Renal pelvis (tissue), 12 donors: ENCODE data around the gene CCDC34. TPM values are rescaled to one million over a fixed set of nuclear protein-coding genes. Genes with fewer than 3 reads are reported as not detected.
A peak's percentile ranks its signal among the peaks of the same experiment; 100 is the strongest.

Experiments
- DNase-seq: peaks from one replicate; pipeline ENCODE4 v3.0.0-alpha.2; 2013
- long read RNA-seq, 16 experiments: transcript quantifications; one replicate each; lab custom pipeline, GENCODE V29; 2026
- polyA plus RNA-seq, 3 donors: library from polyadenylated mRNA; unstranded; fragments of 120-200 nt; gene quantifications; one replicate each; pipeline ENCODE4 v1.2.1, GENCODE V29; 2013; ENCODE audit not compliant: insufficient read length in 3 of 3

CCDC34 gene
- polyA plus RNA-seq: 10 to 100 TPM; 26.5 to 30.9 (median 27.0) TPM
- long read RNA-seq, donor 1, transcript CCDC34-201 (3 exons, 2,109 nt): major isoform, 15 of 32 reads
- long read RNA-seq, donor 1, transcript CCDC34-202 (6 exons, 2,103 nt): minor isoform, 5 of 32 reads
- long read RNA-seq, donor 1, partial matches to known transcripts: 12 of 32 reads
- long read RNA-seq, donor 1, other reads (novel, unspliced or antisense): 0 of 32 reads
- long read RNA-seq, donor 2, transcript CCDC34-201 (3 exons, 2,109 nt): major isoform, 12 of 18 reads
- long read RNA-seq, donor 2, transcript CCDC34-202 (6 exons, 2,103 nt): minor isoform, 6 of 18 reads
- long read RNA-seq, donor 2, partial matches to known transcripts: 0 of 18 reads
- long read RNA-seq, donor 2, other reads (novel, unspliced or antisense): 0 of 18 reads
- long read RNA-seq, donor 3, transcript CCDC34-201 (3 exons, 2,109 nt): major isoform, 10 of 17 reads
- long read RNA-seq, donor 3, partial matches to known transcripts: 6 of 17 reads
- long read RNA-seq, donor 3, other reads (novel, unspliced or antisense): 0 of 17 reads
- long read RNA-seq, donor 4, transcript CCDC34-201 (3 exons, 2,109 nt): major isoform, 8 of 18 reads
- long read RNA-seq, donor 4, partial matches to known transcripts: 6 of 18 reads
- long read RNA-seq, donor 4, other reads (novel, unspliced or antisense): 0 of 18 reads
- long read RNA-seq, donor 5, transcript CCDC34-201 (3 exons, 2,109 nt): major isoform, 11 of 21 reads
- long read RNA-seq, donor 5, partial matches to known transcripts: 7 of 21 reads
- long read RNA-seq, donor 5, other reads (novel, unspliced or antisense): 0 of 21 reads
- long read RNA-seq, donor 6, transcript CCDC34-201 (3 exons, 2,109 nt): major isoform, 13 of 15 reads
- long read RNA-seq, donor 6, partial matches to known transcripts: 0 of 15 reads
- long read RNA-seq, donor 6, other reads (novel, unspliced or antisense): 0 of 15 reads
- long read RNA-seq, donor 7, transcript CCDC34-201 (3 exons, 2,109 nt): major isoform, 23 of 33 reads
- long read RNA-seq, donor 7, partial matches to known transcripts: 7 of 33 reads
- long read RNA-seq, donor 7, other reads (novel, unspliced or antisense): 0 of 33 reads
- long read RNA-seq, donor 8, transcript CCDC34-201 (3 exons, 2,109 nt): major isoform, 6 of 7 reads
- long read RNA-seq, donor 8, partial matches to known transcripts: 0 of 7 reads
- long read RNA-seq, donor 8, other reads (novel, unspliced or antisense): 0 of 7 reads
- long read RNA-seq, donor 9, transcript CCDC34-202 (6 exons, 2,103 nt): minor isoform, 7 of 22 reads
- long read RNA-seq, donor 9, transcript CCDC34-201 (3 exons, 2,109 nt): major isoform, 15 of 22 reads
- long read RNA-seq, donor 9, partial matches to known transcripts: 0 of 22 reads
- long read RNA-seq, donor 9, other reads (novel, unspliced or antisense): 0 of 22 reads
- long read RNA-seq, donor 10, transcript CCDC34-201 (3 exons, 2,109 nt): major isoform, 12 of 21 reads
- long read RNA-seq, donor 10, partial matches to known transcripts: 5 of 21 reads
- long read RNA-seq, donor 10, other reads (novel, unspliced or antisense): 0 of 21 reads
- long read RNA-seq, donor 11, transcript CCDC34-201 (3 exons, 2,109 nt): major isoform, 9 of 10 reads
- long read RNA-seq, donor 11, partial matches to known transcripts: 0 of 10 reads
- long read RNA-seq, donor 11, other reads (novel, unspliced or antisense): 0 of 10 reads
- long read RNA-seq, donor 12, transcript CCDC34-201 (3 exons, 2,109 nt): major isoform, 14 of 26 reads
- long read RNA-seq, donor 12, partial matches to known transcripts: 8 of 26 reads
- long read RNA-seq, donor 12, other reads (novel, unspliced or antisense): 0 of 26 reads
- long read RNA-seq, donor 13, transcript CCDC34-201 (3 exons, 2,109 nt): major isoform, 6 of 14 reads
- long read RNA-seq, donor 13, partial matches to known transcripts: 7 of 14 reads
- long read RNA-seq, donor 13, other reads (novel, unspliced or antisense): 0 of 14 reads
- long read RNA-seq, donor 14: 0 reads
- long read RNA-seq, donor 15, transcript CCDC34-202 (6 exons, 2,103 nt): minor isoform, 10 of 29 reads
- long read RNA-seq, donor 15, transcript CCDC34-201 (3 exons, 2,109 nt): major isoform, 19 of 29 reads
- long read RNA-seq, donor 15, partial matches to known transcripts: 0 of 29 reads
- long read RNA-seq, donor 15, other reads (novel, unspliced or antisense): 0 of 29 reads
- long read RNA-seq, donor 16, transcript CCDC34-201 (3 exons, 2,109 nt): major isoform, 10 of 12 reads
- long read RNA-seq, donor 16, partial matches to known transcripts: 0 of 12 reads
- long read RNA-seq, donor 16, other reads (novel, unspliced or antisense): 0 of 12 reads

GRCh38 chr11:27362749-27363575 lies at the start of gene CCDC34:
Gene CCDC34, minus strand, starts transcription at chr11:27363215. Its CDS starts 21 bp downstream, at chr11:27363194.
- DNase-seq: peak; percentile 95

- DNase-seq: no peak
Measured at GRCh38 chr11:27412192-27412691, 49.2 kb upstream of the CCDC34 start.

GRCh38 chr11:27411328-27411727 lies 48.3 kb upstream of the CCDC34 start:
- DNase-seq: no peak

- DNase-seq: no peak
Measured at GRCh38 chr11:27410272-27410671, 47.3 kb upstream of the CCDC34 start.

- DNase-seq: no peak
Measured at GRCh38 chr11:27409742-27410141, 46.7 kb upstream of the CCDC34 start.

- DNase-seq: no peak
Measured at GRCh38 chr11:27409049-27409448, 46.0 kb upstream of the CCDC34 start.

- DNase-seq: no peak
Measured at GRCh38 chr11:27408246-27408800, 45.3 kb upstream of the CCDC34 start.

- no peak for DNase-seq
Measured at GRCh38 chr11:27406498-27407354, 43.7 kb upstream of the CCDC34 start.

GRCh38 chr11:27405134-27405533 lies 42.1 kb upstream of the CCDC34 start:
- no peak for DNase-seq

- no peak for DNase-seq
Measured at GRCh38 chr11:27404427-27404826, 41.4 kb upstream of the CCDC34 start.

- no peak for DNase-seq
Measured at GRCh38 chr11:27403195-27403594, 40.2 kb upstream of the CCDC34 start.

GRCh38 chr11:27402450-27402849 lies 39.4 kb upstream of the CCDC34 start:
- no peak for DNase-seq

- DNase-seq: no peak
Measured at GRCh38 chr11:27401833-27402316, 38.9 kb upstream of the CCDC34 start.

- DNase-seq: no peak
Measured at GRCh38 chr11:27401280-27401832, 38.3 kb upstream of the CCDC34 start.

- DNase-seq: no peak
Measured at GRCh38 chr11:27398400-27398770, 35.4 kb upstream of the CCDC34 start.

GRCh38 chr11:27397624-27398399 lies 34.8 kb upstream of the CCDC34 start:
- no peak for DNase-seq
